HepG2 (cell line): Measurements from ENCODE around the gene IGSF21. TPM values are rescaled to one million over a fixed set of nuclear protein-coding genes. Genes with fewer than 3 reads are reported as not detected.

Experiments
- ATAC-seq: fragments of 200-7000 bp; cut with Tn5 transposase; 3 replicates; pipeline ENCODE4 v1.9.1; 2020; ENCODE audit warnings: mild to moderate bottlenecking, moderate library complexity
- BruUV-seq: library from RNA; stranded (reverse); fragments of 400-500 nt; replicated peaks from 2 replicates; lab custom pipeline; 2021; lab: Mats Ljungman, UMichigan
- CTCF ChIA-PET: fragments of 300-600 bp; formaldehyde crosslinking; extraction: SDS; loops from one replicate; lab custom pipeline; 2021; ENCODE audit warnings: low total read pairs, inconsistent platforms, low intra/inter-chr PET ratio; lab: Yijun Ruan, JAX
- POLR2A ChIA-PET: fragments of 350-600 bp; sonication (Branson Sonifier 250); formaldehyde crosslinking; loops from one replicate; lab custom pipeline; 2020; ENCODE audit warnings: antibody characterized with exemption, inconsistent platforms; lab: Yijun Ruan, JAX
- DNase-seq: peaks from one replicate; pipeline ENCODE4 v3.0.0-alpha.2; 2015; ENCODE audit warnings: low spot score
- FAIRE-seq: peaks from 3 replicates; lab custom pipeline; 2011; peaks lifted over from hg19 to GRCh38; lab: Jason Lieb, UNC
- H2AFZ ChIP-seq: one replicate; pipeline ENCODE4 v1.6.1; 2011; ENCODE audit warnings: low read length, inconsistent platforms
- H3K27ac ChIP-seq: fragments of 300-600 bp; 3 replicates; pipeline ENCODE4 v1.8.0; 2011; ENCODE audit warnings: mixed run types, mild to moderate bottlenecking, mixed read lengths, low read length, inconsistent platforms; ENCODE audit not compliant: insufficient read depth; ENCODE audit errors: extremely low read length
- H3K27me3 ChIP-seq, 2 experiments: fragments of 200-600 bp in 1 of 2; 2 replicates in 1 of 2; 3 replicates in 1 of 2; pipeline versions ENCODE4 v1.6.0 to v1.8.0; 2011; ENCODE audit warnings: low read length in 2 of 2, mild to moderate bottlenecking in 2 of 2, moderate library complexity in 2 of 2, inconsistent platforms in 1 of 2; ENCODE audit not compliant: insufficient read depth in 2 of 2, control insufficient read depth in 1 of 2
- H3K36me3 ChIP-seq, 2 experiments: fragments of 200-600 bp in 1 of 2; replicated peaks in 1 of 2; 2 replicates in 1 of 2; 3 replicates in 1 of 2; pipeline versions ENCODE4 v1.5.1 to v1.8.0; 2011; ENCODE audit warnings: low read length in 2 of 2, inconsistent platforms in 1 of 2; ENCODE audit not compliant: insufficient read depth in 2 of 2, control insufficient read depth in 1 of 2
- H3K4me1 ChIP-seq: 2 replicates; pipeline ENCODE4 v1.5.1; 2012; ENCODE audit warnings: low read length, inconsistent platforms; ENCODE audit not compliant: insufficient read depth
- H3K4me2 ChIP-seq: 2 replicates; pipeline ENCODE4 v1.6.0; 2011; ENCODE audit warnings: low read depth, low read length, inconsistent platforms
- H3K4me3 ChIP-seq, 3 experiments: fragments of 200-600 bp in 1 of 3; sonication (generic), shearing (Covaris generic) in 1 of 3; replicated peaks in 1 of 3; 2 replicates each; pipeline ENCODE4 v1.5.1; 2011 to 2016; ENCODE audit warnings: low read length in 3 of 3, inconsistent platforms in 2 of 3, low read depth in 2 of 3, mild to moderate bottlenecking in 2 of 3, control low read depth in 1 of 3, mixed read lengths in 1 of 3; ENCODE audit not compliant: insufficient read depth in 1 of 3
- H3K79me2 ChIP-seq: one replicate; pipeline ENCODE4 v1.6.1; 2011; ENCODE audit warnings: low read length, inconsistent platforms; ENCODE audit not compliant: insufficient read depth
- H3K9ac ChIP-seq: 2 replicates; pipeline ENCODE4 v1.6.0; 2011; ENCODE audit warnings: mild to moderate bottlenecking, low read depth, low read length, inconsistent platforms; ENCODE audit not compliant: insufficient read depth
- H3K9me3 ChIP-seq: 2 replicates; pipeline ENCODE4 v1.5.1; 2012; ENCODE audit warnings: mild to moderate bottlenecking, low read length
- H4K20me1 ChIP-seq: 2 replicates; pipeline ENCODE4 v1.6.0; 2011; ENCODE audit warnings: inconsistent platforms, mild to moderate bottlenecking, low read length, moderate library complexity; ENCODE audit not compliant: insufficient read depth
- FOXA3 ChIP-seq: IDR thresholded peaks from 2 replicates; pipeline ENCODE4 v1.6.1; 2016; ENCODE audit warnings: missing genetic modification reagents, missing compliant biosample characterization
- RAD21 ChIP-seq: fragments of 450-650 bp; formaldehyde crosslinking; IDR thresholded peaks from 2 replicates; pipeline ENCODE4 v1.5.0; 2020; ENCODE audit warnings: mild to moderate bottlenecking
- RORA ChIP-seq: sonication (generic); formaldehyde crosslinking; IDR thresholded peaks from 2 replicates; pipeline ENCODE4 v1.5.0; 2020; ENCODE audit warnings: mild to moderate bottlenecking, missing genetic modification reagents, moderate library complexity
- SMC3 ChIP-seq: IDR thresholded peaks from 2 replicates; pipeline ENCODE4 v1.6.1; 2011; ENCODE audit warnings: low read length, improper control_type of control experiment
- STAG1 ChIP-seq: sonication (generic); formaldehyde crosslinking; IDR thresholded peaks from 2 replicates; pipeline ENCODE4 v1.4.0; 2020; ENCODE audit warnings: missing genetic modification reagents
- WGBS: methylation state at CpG from one replicate; pipeline ENCODE4 v1.1.6; 2017; ENCODE audit warnings: low lambda C conversion rate; 5-methylcytosine and 5-hydroxymethylcytosine counted together
- in situ Hi-C: cut with HindIII; loops from 2 replicates; pipeline ENCODE4 v1.10.0; 2017; ENCODE audit warnings: low pct_unique_long_range_greater_than_20kb; ENCODE audit not compliant: extremely low pct_ligation_motif_present
- intact Hi-C: fragments of 100-400 bp; cut with micrococcal nuclease; formaldehyde crosslinking; loops from one replicate; pipeline ENCODE4 v1.10.0; 2022; ENCODE audit not compliant: unreplicated experiment
- polyA plus RNA-seq, 8 experiments: library from polyadenylated mRNA; depleted of rRNA in 3 of 8; stranded (reverse) in 7 of 8; unstranded in 1 of 8; fragments of >200 nt; fragmentation: Illumina TruSeq in 4 of 8; extraction: Trizol in 4 of 8; gene quantifications; 2 replicates each; pipeline versions ENCODE4 v1.2.1 to v1.2.3, GENCODE V29; 2011 to 2016; ENCODE audit warnings: low read depth in 4 of 8, missing spikeins in 1 of 8, mixed read lengths in 1 of 8; ENCODE audit not compliant: insufficient read depth in 1 of 8
- total RNA-seq, 5 experiments: library from RNA; depleted of rRNA; stranded (reverse); fragments of >200 nt; fragmentation: Illumina TruSeq; extraction: Trizol; gene quantifications; 2 replicates each; pipeline ENCODE4 v1.2.3, GENCODE V29; 2016; ENCODE audit warnings: low read depth in 1 of 5
- TF ChIP-seq, protein P1 (sequence below): sonication (generic); formaldehyde crosslinking; IDR thresholded peaks from 2 replicates; pipeline ENCODE4 v1.5.0; 2020; ENCODE audit warnings: mild to moderate bottlenecking, missing genetic modification reagents, moderate library complexity

The IGSF21 gene
- total and polyA plus RNA-seq, 2 of the 13 experiments (the other 11 are each of a cell fraction or from before 2014, with no cell fraction given), result not detected

DNA sequence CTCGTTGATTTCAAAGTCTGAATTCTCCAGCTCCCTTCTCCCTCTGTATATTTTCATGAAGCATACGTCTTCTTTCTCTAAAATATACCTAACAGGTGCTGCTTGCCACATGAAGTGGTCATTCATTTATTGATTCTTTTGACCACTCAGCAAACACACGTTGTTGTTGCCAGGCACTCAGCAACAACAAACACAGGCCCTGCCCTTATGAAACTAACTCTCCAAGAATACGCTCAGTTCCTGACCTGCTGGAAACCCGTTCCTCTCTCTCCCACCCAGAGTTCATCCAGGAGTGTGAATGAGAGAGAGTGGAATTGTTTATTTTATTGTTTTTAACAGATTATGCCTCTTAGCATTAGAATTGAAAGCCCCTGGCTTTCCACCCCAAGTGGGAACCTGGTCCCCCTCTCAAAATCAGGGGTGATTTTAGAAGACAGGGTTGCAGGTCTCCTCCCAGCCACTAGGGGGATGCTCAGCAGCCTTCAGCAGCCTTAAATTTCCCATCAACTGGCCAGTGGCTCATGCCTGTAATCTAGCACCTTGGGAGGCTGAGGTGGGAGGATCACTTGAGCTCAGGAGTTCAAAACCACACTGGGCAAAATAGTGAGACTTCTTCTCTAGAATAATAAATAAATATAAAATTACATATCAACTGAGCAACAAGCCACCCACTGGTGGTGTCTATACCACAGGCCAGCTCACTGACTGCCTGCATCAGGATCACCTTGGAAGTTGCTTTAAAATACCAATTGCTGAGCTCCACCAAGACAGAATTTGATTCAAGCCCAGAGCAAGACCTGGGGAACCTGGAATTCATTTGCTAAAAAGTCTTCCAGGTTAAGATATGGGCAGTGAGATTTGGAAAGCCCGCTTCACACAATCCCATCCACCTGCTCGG, 192.1 kb downstream of the IGSF21 start:
- no peaks in the 10 kb centered on the region for H3K9me3 ChIP-seq
- no peak overlapping the region for H3K27ac ChIP-seq
- H3K4me1 ChIP-seq, result no peaks in the 10 kb centered on the region
- ChIA-PET CTCF (interaction anchor here (1.2 to 1.9 kb wide), 4 partner anchors 187 to 281 kb away, joined by 3 to 11 read pairs (median 5); no protein-coding TSS in a partner anchor), POLR2A (no interaction called here)
- no peaks in the 10 kb centered on the region for H3K79me2 ChIP-seq
- BruUV-seq, result no TSS peak
- peak; percentile 42 for FAIRE-seq
- peak; percentile 13 for DNase-seq
- no peak overlapping the region for H3K4me2 ChIP-seq
- WGBS, result 25% methylated on average over 7 of the region's 7 CpGs
- H3K9ac ChIP-seq, result no peak overlapping the region
- H4K20me1 ChIP-seq, result no peaks in the 10 kb centered on the region
- peak; percentile 57 for ATAC-seq
- no peak for TF ChIP-seq FOXA3 (CRISPR knock-in tag)
- TF ChIP-seq RAD21 (CRISPR knock-in tag), result 0 out of 2 replicates have a peak, but pooled peaks have one; percentile 22
- no peak for TF ChIP-seq RORA
- peak; percentile 52 for TF ChIP-seq STAG1 (CRISPR knock-in tag)
- peak; percentile 63; the same call in 1 of the 2 replicates for TF ChIP-seq SMC3
- TF ChIP-seq, protein P1, sequence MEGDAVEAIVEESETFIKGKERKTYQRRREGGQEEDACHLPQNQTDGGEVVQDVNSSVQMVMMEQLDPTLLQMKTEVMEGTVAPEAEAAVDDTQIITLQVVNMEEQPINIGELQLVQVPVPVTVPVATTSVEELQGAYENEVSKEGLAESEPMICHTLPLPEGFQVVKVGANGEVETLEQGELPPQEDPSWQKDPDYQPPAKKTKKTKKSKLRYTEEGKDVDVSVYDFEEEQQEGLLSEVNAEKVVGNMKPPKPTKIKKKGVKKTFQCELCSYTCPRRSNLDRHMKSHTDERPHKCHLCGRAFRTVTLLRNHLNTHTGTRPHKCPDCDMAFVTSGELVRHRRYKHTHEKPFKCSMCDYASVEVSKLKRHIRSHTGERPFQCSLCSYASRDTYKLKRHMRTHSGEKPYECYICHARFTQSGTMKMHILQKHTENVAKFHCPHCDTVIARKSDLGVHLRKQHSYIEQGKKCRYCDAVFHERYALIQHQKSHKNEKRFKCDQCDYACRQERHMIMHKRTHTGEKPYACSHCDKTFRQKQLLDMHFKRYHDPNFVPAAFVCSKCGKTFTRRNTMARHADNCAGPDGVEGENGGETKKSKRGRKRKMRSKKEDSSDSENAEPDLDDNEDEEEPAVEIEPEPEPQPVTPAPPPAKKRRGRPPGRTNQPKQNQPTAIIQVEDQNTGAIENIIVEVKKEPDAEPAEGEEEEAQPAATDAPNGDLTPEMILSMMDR (CRISPR knock-in tag), result peak; percentile 67
- intact Hi-C loops, result loop anchor here (5.0 kb wide), 2 partner anchors 173 to 233 kb away; no protein-coding TSS in a partner anchor
- no peaks in the 10 kb centered on the region for H3K36me3 ChIP-seq
- in situ Hi-C loops, result no loop called here
- H3K27me3 ChIP-seq, result no peaks in the 10 kb centered on the region; a peak in 1 of 5 replicates
- no peak overlapping the region for H2AFZ ChIP-seq
- no peak overlapping the region for H3K4me3 ChIP-seq
